HTR-8/SVneo (cell line): ENCODE results near the gene HSPB7.
"Not testable (repeated sequence)": the region's sequence is repeated elsewhere in the genome, so short reads cannot be mapped to it uniquely, and the experiment has no call there.

Source experiments
- DNase-seq: peaks from one replicate; pipeline ENCODE4 v3.0.0; 2011; ENCODE audit warnings: low spot score, mixed read lengths; ENCODE audit not compliant: insufficient read length
- FAIRE-seq: peaks from 2 replicates; lab custom pipeline; 2011; peaks lifted over from hg19 to GRCh38; lab: Jason Lieb, UNC

HSPB7 gene

GRCh38 chr1:15989776-15990175 is 28.1 kb downstream of the HSPB7 start:
- DNase-seq (no peak), FAIRE-seq (no peak)

- FAIRE-seq (no peak), DNase-seq (no peak)
Observed at GRCh38 chr1:15988856-15989736, 28.7 kb downstream of the HSPB7 start.

- FAIRE-seq, result no peak
- DNase-seq, result no peak
Observed at GRCh38 chr1:15985611-15986297, 32.1 kb downstream of the HSPB7 start.

GRCh38 chr1:15983275-15983674 is 34.6 kb downstream of the HSPB7 start:
- no peak for DNase-seq

GRCh38 chr1:15981679-15982078 is 36.2 kb downstream of the HSPB7 start:
- DNase-seq, result no peak
- FAIRE-seq, result no peak

More at GRCh38 chr1:15983275-15983674, 34.6 kb downstream of the HSPB7 start:
- FAIRE-seq, result no peak

- not testable (repeated sequence) for DNase-seq, FAIRE-seq
Observed at GRCh38 chr1:15977947-15978346, 39.9 kb downstream of the HSPB7 start.

GRCh38 chr1:15975805-15976680 is 41.8 kb downstream of the HSPB7 start, which contains the start of gene ZBTB17:
ZBTB17 (minus strand) TSS chr1:15976101; CDS start chr1:15948495, 27,606 bp downstream.
- DNase-seq, result peak; percentile 94
- FAIRE-seq, result no peak

GRCh38 chr1:15975358-15975804 is 42.5 kb downstream of the HSPB7 start:
- no peak for FAIRE-seq
- DNase-seq, result peak; percentile 53

GRCh38 chr1:15974855-15975254 is 43.0 kb downstream of the HSPB7 start:
- FAIRE-seq (no peak), DNase-seq (no peak)

GRCh38 chr1:15973772-15974171 is 44.1 kb downstream of the HSPB7 start:
- FAIRE-seq (no peak), DNase-seq (no peak)

GRCh38 chr1:15972409-15972808 is 45.4 kb downstream of the HSPB7 start:
- FAIRE-seq (no peak), DNase-seq (no peak)

GRCh38 chr1:15970911-15971310 is 46.9 kb downstream of the HSPB7 start:
- FAIRE-seq (no peak), DNase-seq (no peak)

GRCh38 chr1:15969321-15969880 is 48.4 kb downstream of the HSPB7 start:
- DNase-seq (no peak), FAIRE-seq (no peak)

GRCh38 chr1:15968172-15968571 is 49.7 kb downstream of the HSPB7 start:
- FAIRE-seq (no peak), DNase-seq (no peak)

GRCh38 chr1:15966956-15967344 is 50.9 kb downstream of the HSPB7 start:
- DNase-seq (no peak), FAIRE-seq (no peak)

- FAIRE-seq, result no peak
Observed at GRCh38 chr1:15966081-15966955, 51.5 kb downstream of the HSPB7 start.

GRCh38 chr1:15965228-15965767 is 52.5 kb downstream of the HSPB7 start:
- no peak for FAIRE-seq

More at GRCh38 chr1:15966081-15966955, 51.5 kb downstream of the HSPB7 start:
- DNase-seq, result no peak

More at GRCh38 chr1:15965228-15965767, 52.5 kb downstream of the HSPB7 start:
- no peak for DNase-seq
